Measurements from ENCODE around the gene MTMR2.
A peak's percentile ranks its signal among the peaks of the same experiment; 100 is the strongest.

Gene MTMR2

DNA sequence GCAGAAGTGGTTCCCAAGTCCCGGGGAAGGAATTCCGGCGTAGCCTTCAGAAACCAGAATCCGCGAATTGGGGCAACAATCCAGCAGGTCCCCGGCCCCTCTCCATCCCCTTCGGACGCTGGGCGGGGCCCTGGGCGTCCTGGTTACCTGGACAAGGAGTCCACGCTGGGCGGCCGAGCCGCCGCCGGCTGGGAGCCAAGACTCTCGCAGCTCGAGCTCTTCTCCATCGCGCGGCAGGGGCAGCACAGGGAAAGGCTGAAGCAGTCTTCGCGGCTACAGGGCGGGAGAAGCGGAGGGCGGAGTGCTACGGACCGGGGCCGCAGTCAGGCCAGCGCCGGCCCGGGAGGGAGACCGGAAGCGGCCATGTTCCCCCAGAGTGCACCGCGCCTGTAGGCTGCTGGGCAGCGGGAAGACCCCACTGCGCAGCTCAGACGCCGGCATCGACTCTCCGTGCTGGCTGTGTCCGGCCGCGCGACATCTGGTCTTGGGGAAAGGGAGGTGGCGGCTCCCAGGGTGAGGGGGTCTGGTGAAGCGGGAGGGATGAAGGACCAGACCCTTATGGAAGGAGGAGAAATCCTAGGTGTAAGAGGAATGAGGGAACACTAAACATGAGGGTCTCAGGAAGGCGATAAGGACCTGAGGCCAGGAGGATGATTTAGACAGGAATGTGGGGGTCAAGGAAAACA is at the start of gene MTMR2:
MTMR2 (minus strand) TSS at position 380 of the 686 bp plus-strand sequence; CDS start at position 227, 153 bp downstream.
- peak; percentile 37 for DNase-seq (ENCODE audit: insufficient read length, low spot score)
- no peak for FAIRE-seq

DNA sequence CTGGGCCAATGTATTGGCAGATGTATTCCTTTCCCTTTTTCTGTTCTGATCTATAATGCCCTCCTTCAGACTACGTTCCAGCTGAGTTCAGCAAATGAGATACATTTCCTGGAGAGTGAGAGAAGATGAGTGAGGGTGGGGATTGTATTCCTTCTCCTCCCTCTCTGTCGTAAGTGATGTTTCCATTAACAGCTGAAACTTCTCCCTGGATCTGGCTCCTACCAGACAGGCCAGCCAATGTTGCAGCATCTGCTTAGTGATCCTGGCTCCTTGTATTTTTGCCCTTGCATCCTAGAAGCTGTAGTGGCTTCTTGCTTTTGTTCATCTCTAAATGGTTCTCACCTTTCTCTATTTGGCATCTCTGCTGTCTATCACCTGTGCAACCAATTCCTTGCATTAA is 48.2 kb upstream of the MTMR2 start:
- DNase-seq (ENCODE audit: insufficient read length, low spot score) = no peak
- no peak for TF ChIP-seq CTCF (IDR thresholded peaks at IDR 0.05; ENCODE audit: insufficient read depth, missing control alignments)
- FAIRE-seq = no peak

More for the DNA sequence above, at the start of gene MTMR2:
- no peak for TF ChIP-seq CTCF (IDR thresholded peaks at IDR 0.05; ENCODE audit: insufficient read depth, missing control alignments)

DNA sequence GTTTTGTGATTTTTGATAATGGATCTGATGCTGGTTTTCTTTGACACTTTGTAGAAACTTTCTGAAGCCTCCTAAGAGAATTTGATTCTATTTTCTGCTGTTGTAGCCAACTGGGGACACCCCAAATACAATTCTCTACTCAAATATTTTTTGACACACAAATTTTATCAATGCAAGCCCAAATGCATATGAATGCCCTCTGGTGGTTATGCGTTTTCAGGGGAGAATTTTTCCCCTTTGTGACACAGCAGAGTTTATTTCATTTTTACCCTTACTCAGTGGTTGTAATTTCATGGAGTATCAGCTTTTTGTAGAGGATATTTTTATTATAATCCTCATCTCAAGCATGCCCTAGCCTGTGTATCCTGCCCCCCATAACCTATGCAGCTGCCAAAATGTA is 44.7 kb upstream of the MTMR2 start:
- TF ChIP-seq CTCF (IDR thresholded peaks at IDR 0.05; ENCODE audit: insufficient read depth, missing control alignments) = no peak

DNA sequence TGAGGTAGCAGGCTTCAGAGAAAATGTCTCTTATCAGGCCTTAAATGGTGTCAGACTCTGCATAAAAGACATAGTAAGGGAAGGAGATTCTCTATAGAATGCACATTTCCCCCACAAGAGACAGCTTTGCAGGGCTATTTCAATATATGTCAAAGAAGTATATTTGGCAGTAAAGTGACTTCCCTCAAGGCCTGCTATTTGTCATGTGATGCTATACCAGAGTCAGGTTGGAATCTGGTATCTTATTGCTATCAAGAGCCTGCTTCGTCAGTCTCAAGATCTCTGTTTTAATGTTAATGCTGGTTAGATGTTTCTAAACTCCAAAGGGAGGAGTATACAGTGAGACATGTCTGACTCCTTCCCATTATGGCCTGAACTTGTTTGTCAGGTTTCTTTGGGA is 40.4 kb upstream of the MTMR2 start:
- DNase-seq (ENCODE audit: insufficient read length, low spot score) (no peak), FAIRE-seq (no peak)
- no peak for TF ChIP-seq CTCF (IDR thresholded peaks at IDR 0.05; ENCODE audit: insufficient read depth, missing control alignments)

More for the DNA sequence above, 44.7 kb upstream of the MTMR2 start:
- FAIRE-seq (no peak), DNase-seq (ENCODE audit: insufficient read length, low spot score) (no peak)

- no peak for TF ChIP-seq CTCF (IDR thresholded peaks at IDR 0.05; ENCODE audit: insufficient read depth, missing control alignments)
- FAIRE-seq (no peak), DNase-seq (ENCODE audit: insufficient read length, low spot score) (no peak)
Observed at GRCh38 chr11:95961758-95962157, 37.9 kb upstream of the MTMR2 start.

DNA sequence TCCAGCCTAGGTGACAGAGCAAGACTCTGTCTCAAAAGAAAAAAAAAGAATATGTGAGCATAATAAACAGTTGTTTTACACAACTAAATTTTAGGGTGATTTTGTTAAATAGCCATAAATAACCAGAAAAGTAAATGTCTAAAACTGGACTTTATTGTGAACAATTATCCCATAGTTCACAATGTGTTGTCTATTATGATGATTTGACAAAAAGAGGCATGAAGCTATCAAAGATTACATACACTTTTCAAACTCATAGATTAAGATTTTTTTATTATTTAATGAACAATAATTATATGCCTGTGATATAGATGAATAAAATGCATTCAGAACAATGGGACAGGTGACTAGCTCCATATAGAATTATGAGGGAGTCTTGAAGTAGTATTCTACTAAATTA is 27.0 kb upstream of the MTMR2 start:
- no peak for TF ChIP-seq CTCF (IDR thresholded peaks at IDR 0.05; ENCODE audit: insufficient read depth, missing control alignments)
- no peak for FAIRE-seq
- DNase-seq (ENCODE audit: insufficient read length, low spot score) = no peak

GRCh38 chr11:95948637-95949036 is 24.7 kb upstream of the MTMR2 start:
- DNase-seq (ENCODE audit: insufficient read length, low spot score) (no peak), FAIRE-seq (no peak)
- TF ChIP-seq CTCF (IDR thresholded peaks at IDR 0.05; ENCODE audit: insufficient read depth, missing control alignments) = no peak

All from D721Med (cell line).